Activated gamma-delta T cell (primary cell): ENCODE data around the gene OTOGL.
"Not testable (repeated sequence)": the region's sequence is repeated elsewhere in the genome, so short reads cannot be mapped to it uniquely, and the experiment has no call there.

Experiments
- DNase-seq: peaks from one replicate; lab custom pipeline; 2025; lab: John Stamatoyannopoulos, UW

The OTOGL gene

DNA sequence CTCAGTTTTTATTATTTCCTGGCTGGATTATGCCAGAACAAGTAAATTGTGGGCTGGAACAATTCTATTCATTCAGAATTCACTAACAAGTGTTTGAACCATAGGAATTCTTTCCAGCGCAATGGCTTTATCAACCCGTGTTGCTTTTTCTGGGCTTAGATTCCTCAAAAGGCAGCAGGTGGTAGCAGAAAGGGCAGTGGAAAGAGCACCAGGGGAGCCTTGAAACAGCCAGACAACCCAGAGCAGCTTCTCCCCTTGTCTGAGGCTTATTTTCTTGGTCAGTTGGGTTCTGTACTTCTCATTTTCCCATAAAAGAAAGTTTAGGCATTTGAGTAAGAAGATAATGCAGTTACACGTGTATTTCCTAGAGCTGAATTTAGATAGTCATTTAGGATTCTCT is 130.7 kb downstream of the OTOGL start:
- no peak for DNase-seq

DNA sequence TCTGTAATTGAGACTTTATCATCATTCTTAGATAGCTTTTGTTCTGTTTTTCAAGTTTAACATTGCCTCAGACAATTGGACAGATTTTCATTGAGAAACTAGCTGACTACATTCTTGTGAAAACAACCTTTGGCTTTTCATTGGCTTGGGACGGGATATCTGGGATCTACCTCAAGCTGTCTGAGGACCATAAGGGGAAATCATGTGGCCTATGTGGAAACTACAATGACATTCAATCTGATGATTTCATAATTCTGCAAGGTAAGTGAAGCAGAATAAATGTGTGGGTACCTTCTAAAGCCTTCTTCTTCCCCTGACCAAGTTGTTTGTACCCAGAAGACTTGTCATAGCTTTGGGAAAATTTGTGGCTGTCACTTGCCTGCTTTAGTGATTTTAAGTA is 133.5 kb downstream of the OTOGL start:
- no peak for DNase-seq

DNA sequence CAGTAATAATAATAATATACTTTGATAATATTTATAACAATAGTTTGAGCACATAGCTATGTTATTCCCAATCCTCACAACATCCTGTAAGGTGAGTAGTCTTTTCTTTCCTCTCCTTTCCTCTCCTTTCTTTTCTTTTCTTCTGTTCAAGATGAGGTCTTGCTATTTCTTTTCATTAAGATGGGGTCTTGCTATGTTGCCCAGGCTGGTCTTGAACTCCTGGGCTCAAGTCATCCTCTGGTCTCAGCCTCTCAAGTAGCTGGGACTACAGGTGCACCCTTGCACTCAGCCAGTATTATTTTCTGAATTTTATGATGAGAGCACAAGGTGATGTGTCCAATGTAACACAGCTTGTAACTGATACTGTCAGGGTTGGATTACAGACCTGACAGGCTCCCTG is 134.6 kb downstream of the OTOGL start:
- DNase-seq: no peak

DNA sequence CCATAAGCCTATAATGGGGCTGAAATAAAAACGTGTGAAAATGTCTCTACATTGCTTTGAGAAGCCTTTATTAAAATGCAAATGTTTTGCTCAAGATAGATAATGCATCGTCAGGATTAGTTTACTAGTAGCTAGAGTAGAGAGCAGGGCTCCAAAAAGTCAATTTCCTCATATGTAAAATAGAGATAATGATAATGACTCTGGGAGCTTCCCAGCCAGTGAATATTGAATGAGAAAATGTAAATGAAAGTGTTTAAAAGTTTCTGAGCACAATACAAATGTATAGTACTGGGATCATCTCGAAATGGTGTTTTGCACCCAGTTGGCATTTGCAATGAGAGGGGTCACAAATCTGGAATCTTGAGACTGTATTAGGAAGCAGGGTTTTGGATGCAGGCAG is 135.3 kb downstream of the OTOGL start:
- DNase-seq: no peak

DNA sequence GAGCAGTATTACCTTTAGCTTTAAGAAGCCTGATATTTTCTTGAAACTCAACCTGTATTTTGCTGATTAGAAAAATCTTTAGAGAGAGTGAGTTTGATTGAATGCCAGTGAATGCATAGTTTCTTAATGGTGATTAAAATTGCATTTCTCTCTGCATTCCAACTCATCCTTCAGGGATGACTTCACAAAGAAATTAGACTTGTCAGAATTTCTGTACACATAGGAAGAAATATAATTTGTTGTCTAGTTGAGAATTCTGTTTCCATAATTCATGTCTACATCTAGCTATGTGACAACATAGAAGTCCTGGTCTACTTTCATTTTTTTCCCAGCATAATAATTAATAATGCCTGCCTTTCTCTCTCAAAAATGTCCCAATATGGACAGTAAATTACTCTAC is 136.6 kb downstream of the OTOGL start:
- DNase-seq: no peak

DNA sequence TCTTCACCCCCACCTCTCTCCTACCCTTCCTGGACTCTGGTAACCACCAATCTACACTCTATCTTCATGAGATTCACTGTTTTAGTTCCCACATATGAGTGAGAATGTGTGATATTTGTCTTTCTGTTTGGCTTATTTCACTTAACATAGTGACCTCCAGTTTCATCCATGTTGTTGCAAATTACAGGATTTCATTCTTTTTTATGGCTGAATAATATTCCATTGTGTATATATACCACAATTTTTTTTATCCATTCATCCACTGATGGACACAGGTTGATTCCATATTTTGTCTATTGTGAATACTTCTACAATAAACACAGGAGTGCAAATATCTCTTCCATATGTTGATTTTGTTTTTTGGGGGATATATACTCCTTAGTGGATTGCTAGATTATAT is 140.5 kb downstream of the OTOGL start:
- no peak for DNase-seq

DNA sequence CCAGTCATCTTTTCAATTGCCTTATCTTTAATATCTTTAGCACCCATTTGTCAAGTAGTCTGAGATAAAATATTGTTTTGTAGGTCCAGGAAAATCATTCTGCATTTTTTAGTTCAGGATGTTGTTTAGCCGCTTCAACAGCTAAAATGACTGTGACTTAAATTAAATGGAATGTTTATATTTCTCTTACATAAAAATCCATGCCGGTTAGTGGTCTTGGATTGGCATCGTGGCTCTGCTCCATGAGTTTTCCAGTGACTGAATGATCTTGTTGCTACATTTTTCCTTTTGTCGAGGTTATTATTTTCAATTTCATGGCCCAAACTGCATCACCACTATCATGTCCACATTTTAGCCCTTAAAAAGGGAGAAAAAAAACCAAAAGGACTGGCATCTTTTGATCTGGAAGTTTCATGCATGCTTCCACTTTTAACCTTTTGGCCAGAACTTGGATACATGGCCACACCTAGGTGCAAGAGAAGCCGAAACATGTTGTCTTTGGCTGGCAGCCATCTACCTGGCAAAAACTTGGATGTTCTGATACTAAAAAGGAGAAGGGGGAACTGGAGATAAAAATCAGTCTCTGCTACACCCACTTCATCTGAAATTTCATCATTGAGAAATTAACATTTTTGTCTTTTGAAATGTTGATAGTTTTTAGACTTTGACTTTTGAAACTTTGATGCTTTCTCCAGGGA is 142.4 kb downstream of the OTOGL start:
- DNase-seq: no peak

DNA sequence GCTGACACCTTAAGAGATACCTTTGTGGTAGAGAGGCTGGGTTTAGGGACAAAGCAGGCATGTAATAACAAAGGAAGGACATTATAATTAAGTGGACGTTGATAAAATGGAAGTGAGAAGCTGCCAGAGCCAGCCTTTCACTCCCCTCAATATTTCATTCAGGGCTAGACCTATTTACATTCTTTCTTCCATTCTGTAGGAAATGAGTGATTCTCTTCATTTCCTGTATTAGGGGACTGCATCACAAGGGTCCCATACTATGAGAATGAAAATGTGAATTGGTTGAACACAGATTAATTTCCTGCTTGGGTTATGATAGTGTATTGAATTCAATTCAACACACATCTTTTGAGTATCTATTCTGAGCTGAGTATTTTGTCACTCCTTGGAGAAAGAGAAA is 143.0 kb downstream of the OTOGL start:
- no peak for DNase-seq

DNA sequence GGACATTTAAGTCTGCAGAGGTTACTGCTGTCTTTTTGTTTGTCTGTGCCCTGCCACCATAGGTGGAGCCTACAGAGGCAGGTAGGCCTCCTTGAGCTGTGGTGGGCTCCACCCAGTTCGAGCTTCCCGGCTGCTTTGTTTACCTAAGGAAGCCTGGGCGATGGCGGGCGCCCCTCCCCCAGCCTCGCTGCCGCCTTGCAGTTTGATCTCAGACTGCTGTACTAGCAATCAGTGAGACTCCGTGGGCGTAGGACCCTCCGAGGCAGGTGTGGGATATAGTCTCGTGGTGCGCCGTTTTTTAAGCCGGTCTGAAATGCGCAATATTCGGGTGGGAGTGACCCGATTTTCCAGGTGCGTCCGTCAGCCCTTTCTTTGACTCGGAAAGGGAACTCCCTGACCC is 150.2 kb downstream of the OTOGL start:
- DNase-seq: not testable (repeated sequence)

DNA sequence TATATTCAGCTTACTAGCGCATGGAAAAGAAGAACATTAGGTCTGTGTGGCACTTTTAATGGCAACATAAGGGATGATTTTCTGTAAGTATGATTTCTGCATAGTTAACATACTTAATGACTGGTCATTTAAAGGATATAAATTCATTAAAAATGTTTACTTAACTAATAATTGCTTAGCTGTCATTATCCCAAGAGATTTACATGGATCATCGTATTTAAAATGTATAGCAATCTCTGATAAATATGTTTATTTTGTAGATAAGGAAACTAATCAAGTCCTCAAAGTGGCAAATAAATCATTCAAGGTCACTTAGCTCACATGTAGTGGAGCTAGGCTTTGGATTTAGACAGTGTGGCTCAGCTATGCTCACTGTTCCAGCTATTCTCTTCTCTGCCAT is 158.6 kb downstream of the OTOGL start:
- DNase-seq: no peak

DNA sequence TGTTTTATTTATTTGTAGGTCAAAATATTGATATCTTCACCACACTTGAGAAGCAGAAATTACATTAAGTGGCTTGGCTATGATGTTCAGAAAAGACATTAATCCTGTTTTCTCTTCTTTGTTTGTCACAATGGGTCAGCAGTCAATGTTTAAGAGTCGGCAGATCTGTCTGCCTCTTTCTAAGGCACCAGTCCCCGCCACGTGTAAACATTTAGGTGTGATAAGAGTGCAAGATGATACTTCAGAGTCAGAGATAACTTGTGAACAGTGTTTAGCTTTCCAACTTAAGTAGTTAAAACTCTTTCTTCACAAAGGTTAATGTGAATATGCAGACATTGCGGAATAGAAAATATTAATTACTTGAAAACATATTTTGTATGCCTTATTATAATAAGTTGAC is 160.9 kb downstream of the OTOGL start:
- no peak for DNase-seq

DNA sequence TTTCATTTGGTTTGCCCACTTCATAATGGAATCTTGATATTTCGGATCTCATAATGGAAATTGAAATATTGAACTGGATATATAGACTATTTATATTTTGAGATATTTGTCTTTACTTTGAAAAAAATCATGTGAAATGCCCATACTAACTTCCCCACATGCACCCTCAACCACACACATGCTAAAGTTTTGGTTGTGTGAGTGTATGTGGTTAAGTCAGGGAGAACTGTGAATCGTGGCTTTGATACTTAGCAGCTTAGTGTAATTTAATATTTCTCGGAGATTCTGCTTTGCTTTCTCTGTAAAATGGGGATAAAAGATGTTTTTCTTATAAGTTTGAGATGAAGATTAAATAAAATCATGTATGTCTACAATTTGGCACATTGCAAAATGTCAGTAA is 162.1 kb downstream of the OTOGL start:
- DNase-seq: no peak

DNA sequence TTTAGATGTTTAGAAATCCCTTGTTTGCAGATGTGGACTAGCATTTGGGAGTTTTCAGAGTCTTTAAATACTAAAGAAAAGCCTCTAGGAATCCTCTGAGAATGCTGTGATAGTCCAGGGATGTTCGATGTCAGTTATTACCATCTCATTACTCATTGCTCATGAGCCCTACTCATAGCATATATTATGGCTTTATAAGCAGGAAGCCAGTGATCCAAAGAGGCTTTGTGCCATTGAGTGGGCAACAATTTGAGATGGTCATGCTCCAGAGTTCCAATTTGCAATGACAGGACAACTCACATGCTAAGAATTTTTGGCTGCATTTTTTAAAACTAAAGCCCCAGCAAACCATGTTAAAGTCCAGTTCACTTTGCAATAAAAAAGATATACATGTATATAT is 163.0 kb downstream of the OTOGL start:
- DNase-seq: no peak

DNA sequence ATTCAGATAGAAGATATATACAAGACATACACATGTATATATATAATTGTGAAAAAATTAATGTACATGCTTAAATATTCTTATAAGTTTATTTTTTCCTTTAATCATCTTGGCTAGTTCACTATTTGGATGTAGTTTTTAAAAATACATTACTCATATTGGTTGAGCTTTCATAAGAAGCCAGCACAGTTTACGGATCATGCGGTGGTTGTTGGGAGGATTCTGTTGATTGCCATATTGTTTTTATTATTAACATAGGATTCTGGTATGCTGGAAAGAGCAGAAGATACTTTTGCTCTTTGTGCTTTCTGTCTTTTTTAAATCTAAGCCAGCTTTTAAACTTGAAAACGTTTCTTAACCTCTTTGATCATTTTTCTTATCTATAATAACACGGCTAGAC is 163.4 kb downstream of the OTOGL start:
- no peak for DNase-seq

DNA sequence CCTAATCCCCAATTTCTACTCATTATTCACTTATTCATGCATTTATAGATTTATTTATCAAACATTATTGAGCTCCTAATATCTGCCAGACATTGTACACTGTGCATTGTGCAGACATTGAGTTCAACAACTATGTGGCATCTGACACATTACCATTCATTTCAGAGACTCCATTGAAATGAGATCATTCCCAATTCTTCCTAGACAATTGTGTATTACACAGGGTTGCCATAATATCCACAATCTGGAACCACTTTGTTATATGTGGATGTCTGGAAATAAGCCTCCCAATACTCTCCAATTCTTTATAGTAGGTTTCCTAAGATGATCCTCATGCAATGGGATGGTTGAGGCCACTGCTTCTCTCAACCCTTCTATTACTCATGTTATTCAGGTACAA is 165.0 kb downstream of the OTOGL start:
- no peak for DNase-seq

DNA sequence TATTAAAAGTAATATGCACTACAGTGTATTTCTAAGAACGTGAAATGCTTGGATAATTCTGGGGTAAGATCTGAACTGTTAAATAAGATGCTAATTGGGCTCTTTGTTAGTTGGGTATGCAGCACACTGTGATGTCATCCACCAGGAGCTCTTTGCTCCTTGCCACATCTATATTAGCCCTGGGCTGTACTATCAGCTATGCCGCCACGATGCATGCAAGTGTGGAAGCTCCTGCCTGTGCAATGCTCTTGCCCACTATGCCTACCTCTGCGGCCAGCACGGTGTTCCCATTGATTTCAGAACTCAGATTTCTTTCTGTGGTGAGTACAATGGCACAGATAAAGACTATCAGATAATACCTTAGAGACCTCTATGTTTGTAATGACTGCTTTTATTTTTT is 165.6 kb downstream of the OTOGL start:
- DNase-seq: no peak

DNA sequence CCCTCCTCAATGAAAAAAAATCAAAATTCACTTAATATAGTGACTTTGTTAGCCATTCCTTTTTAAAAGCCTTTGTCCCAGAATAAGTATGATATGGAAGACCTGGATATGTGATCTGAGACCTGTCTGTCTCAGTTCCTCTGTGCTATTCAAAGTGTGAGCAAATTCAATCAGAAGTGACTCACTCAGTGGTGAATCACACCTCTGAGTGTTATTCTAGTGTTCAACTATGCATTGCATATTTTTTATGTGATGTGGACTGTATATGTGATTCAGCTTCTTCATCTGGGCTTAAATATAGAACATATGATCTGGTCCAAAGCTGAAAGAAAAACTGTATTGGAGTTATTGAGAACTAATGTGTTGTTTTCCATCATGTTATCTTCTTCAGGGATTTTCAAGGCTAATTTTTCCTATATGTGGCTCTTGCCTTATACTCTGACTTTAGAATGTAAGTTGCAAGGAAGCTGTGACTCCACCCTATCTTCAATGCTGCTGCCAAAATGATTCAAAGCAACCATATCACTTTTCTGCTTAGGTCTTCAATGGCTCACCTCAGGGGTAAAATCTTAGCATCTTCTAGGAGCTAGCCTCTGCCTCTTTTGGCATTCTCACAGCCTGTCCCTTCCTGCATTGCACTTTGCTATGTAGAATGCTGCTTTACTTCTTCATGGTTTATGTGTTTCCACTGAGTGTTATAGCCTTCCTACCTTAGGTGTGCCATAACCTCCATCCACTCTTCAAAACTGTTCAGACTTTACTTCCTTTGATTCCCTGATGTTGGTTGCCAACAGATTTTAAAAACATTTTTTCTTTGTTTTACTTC is 169.8 kb downstream of the OTOGL start:
- no peak for DNase-seq

DNA sequence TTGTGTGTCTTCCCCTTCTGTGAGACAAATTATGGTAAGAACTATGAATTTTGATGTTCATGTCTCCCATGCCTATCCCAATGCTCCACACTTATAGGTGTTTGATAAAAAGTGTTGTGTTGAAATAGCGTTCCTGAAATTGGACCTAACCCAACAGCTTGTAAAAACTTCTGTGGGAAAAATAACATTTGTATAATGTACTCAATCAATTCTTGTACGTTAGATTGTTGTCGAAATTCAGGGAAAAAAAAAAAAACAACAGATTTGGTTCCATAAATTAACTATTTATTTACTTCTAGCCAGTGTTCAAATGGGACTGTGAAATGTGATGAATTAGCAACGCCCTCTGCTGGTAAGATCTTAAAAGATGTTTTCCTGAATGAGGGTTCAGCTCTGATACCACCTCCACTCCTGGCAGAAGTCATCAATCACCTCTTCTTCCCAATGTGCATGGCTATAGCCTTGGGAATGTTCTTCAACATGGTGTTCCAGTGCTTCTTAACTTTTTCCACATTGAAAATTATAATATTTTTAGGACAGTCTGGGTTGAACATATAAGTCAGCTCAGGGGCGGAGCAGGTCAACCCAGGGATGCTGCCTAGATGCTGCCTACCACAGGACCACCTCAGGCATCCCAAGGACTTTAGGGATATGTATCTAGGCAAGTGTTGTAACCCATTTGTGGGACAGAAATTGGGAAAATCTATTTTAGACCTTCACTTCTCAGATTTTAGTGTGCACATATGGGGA is 170.6 kb downstream of the OTOGL start:
- DNase-seq: no peak

DNA sequence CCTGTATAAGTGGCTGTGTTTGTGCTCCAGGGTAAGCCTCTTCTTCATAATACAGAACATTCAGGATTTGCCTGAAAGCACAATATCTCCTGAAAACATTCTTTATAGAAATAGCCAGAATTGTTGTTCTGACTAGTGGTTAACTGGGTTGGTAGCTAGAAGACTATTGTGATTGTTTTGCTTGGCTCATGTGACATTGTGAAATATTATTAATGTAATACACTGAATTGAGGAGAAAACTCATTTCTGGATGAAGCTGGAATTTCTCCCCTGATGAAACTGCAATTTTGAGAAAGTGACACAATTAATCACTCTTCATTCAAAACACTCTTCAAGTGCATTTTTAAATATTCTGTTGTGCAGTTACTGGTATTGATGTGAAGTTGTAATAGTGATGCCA is 172.4 kb downstream of the OTOGL start:
- no peak for DNase-seq

DNA sequence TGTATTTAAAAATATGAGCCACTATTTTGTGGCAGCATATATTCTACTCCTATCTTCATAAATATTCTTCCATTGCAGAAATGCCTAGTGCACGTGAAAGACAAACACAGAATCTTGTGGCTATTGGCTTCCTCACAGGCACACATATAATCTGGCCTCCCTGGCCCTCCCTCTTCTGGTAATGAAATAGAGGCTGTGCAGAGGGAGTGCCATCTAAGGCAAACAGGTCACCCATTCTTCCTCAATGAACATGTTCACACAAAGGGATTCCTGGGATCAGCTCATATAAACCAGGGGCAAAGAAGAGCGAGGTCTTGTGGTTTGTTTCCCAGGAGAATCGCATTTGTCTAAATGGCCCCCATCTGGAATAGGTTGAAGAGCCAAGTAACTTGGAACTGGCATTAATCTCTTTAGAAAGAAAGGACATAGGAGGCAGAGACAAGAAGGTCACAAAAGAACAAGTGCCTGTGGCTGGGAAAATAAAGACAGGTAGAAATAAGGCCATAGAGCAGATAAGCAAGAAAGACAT is 173.1 kb downstream of the OTOGL start:
- no peak for DNase-seq

DNA sequence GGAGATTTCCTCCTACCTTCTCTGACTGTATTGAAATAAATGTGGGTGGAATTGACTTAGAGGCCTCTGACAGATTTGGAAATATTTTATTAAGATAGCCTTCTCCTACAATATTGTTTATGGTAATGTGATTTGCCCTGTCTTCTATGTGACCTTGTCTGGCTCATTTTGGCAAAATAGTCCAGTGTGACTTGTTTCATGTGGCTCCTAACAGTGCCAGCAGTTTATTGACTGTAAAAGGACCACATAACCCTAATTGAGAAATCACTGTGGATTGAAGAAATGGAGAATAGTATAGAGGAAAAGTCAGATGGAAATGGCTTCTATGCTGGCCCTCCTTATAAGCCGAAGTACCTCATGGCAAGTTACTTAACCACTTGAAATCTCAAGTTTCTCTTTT is 173.8 kb downstream of the OTOGL start:
- DNase-seq: no peak

DNA sequence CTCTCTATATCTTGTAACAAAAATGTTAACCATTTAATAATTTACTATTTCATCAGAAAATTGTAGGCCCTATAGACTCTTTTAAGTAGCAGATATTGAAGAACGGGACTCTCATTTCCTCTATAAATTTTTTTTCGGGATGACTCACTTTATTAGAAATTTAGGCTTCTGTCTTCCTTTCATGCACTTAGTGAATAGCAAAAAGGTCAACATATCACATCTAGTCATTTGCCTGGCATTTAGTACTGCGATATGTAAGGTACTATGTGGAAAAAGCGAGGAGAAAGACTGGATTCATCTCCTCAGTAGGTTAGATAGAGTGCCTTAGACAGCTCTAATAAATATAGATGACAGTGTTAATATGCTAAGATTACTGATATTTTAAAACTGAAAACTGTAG is 178.4 kb downstream of the OTOGL start:
- no peak for DNase-seq

DNA sequence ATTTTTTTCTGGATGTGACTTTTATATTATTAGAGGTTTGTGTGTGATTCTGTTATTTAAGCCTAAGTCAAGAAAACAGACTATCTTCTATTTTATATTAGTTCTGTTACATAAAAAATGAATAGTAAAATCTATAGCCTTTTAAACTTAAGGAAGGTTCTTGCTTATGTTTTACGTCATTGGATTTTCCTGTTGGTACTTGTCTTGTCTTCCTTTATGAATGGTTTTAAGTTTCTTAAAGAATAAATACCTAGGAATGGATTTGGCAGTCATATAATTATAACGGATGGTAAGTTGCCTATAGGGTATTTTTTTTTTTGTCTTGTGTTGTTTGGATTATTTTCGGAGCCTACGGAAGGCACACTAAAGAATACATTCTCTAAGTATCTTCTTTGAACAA is 182.9 kb downstream of the OTOGL start:
- DNase-seq: no peak
